Left cardiac atrium (tissue), 4 donors: Measurements from ENCODE around the gene ASGR1. TPM values are rescaled to one million over a fixed set of nuclear protein-coding genes. Genes with fewer than 3 reads are reported as not detected.
"Not testable (repeated sequence)": the region's sequence is repeated elsewhere in the genome, so short reads cannot be mapped to it uniquely, and the experiment has no call there.

Experiments
- ATAC-seq, 2 donors: fragments of 200-7000 bp; cut with Tn5 transposase; one replicate each; pipeline ENCODE4 v1.9.1; 2020; ENCODE audit warnings: mild to moderate bottlenecking in 2 of 2, moderate library complexity in 2 of 2
- DNase-seq: peaks from one replicate; pipeline ENCODE4 v3.0.0-alpha.2; 2020
- intact Hi-C, 2 donors: fragments of 100-400 bp; cut with DNase I; formaldehyde crosslinking; loops; one replicate each; pipeline versions ENCODE4 v1.14.1 to v1.15.1; 2022 to 2023
- microRNA-seq, 2 donors: library from miRNA; unstranded; fragments of <30 nt; microRNA quantifications; one replicate each; pipeline ENCODE4 v1.2.0, GENCODE V29; 2020
- total RNA-seq, 2 donors: library from RNA; stranded (reverse); fragmentation: NEBNext Ultra II Directional; extraction: Animal tissue kit (Norgen Biotek cat#: 25700); gene quantifications; one replicate each; pipeline ENCODE4 v1.2.1, GENCODE V29; 2021
- donor health status: DM: no; HTN: yes; CAD: no.
- donor health status: DM: no; HTN: yes; CAD: no; lungs with severe emphysema.
- donor health status: DM: yes; HTN: yes; CAD: no.
- donor health status: Dilated cardiomyopathy.

The ASGR1 gene
- total RNA-seq, 2 donors from 2014 or later: 0.68 TPM

- intact Hi-C loops: loop anchor here in 1 of 2 donors (10.0 kb wide), 1 partner anchor 219 kb away; no protein-coding TSS in a partner anchor
- ATAC-seq (no peak), DNase-seq (no peak)
Measured at GRCh38 chr17:7133916-7134315, 45.3 kb downstream of the ASGR1 start.

DNA sequence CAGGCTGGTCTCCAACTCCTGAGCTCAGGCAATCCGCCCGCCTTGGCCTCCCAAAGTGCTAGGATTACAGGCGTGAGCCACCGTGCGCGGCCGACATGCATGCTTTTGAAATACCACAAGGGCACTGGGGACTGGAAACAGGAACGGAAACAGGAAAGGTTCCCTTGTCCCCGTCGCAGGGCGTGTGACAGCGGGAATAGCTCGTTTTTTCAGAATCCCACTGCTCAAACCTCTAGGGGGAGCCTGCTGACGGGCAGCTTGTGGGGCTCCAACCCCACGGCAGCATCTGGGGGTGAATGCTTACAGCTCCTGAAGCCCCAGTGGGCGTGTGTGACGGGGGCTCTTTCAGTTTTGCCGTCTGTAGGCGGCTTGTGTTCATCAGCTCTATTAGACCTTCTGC, 45.7 kb downstream of the ASGR1 start:
- intact Hi-C loops: loop anchor here in 1 of 2 donors (10.0 kb wide), 1 partner anchor 219 kb away; no protein-coding TSS in a partner anchor
- peak; percentile 47 for DNase-seq
- ATAC-seq: peak in 1 of 2 donors; percentile 19

DNA sequence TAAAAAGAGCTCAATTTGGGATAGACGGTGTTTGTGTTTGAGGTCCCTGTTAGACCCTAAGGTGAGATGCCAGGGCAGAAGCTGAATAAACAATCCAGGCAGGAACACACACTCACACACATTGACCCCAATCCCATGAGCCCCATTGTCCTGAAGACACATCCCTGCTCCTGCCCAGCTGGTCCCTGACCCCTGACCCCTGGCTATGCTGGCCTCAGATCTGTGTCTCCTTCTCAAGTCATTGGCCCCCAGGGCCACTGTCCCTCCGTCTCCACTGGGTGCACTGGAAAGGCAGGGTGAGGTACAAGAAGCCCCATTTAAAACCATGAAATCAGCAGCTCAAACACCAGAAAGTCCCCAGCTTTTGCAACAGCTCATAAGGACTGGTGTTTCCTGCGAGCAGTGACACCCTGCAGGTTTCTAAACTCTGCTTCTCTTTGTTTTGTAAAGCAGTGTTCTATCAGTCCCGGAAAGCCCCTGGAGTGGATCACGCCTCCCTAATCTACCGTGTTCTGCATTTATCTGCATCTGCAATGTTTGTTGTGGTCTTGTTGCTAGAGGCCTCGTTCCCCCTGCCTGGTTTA, 46.6 kb downstream of the ASGR1 start:
- intact Hi-C loops: loop anchor here in 1 of 2 donors (10.0 kb wide), 1 partner anchor 218 kb away; no protein-coding TSS in a partner anchor
- DNase-seq (no peak), ATAC-seq (peak in 1 of 2 donors; percentile 24)

DNA sequence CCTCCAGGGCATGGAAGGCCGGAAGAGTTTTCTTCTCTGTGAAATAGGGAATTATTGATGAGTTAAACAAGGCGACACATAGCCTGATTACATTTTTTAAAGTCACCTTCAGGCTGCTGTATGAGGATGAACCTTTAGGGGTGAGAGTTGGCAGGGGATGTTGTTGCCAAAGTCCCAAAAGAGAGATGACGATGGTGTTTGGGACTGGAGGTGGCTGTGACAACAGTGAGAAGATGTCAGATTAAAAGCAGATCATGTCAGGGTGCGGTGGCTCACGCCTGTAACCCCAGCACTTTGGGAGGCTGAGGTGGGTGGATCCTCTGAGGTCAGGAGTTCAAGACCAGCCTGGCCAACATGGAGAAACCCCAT, 47.8 kb downstream of the ASGR1 start:
- intact Hi-C loops: loop anchor here in 1 of 2 donors (10.0 kb wide), 1 partner anchor 217 kb away; no protein-coding TSS in a partner anchor
- ATAC-seq (no peak), DNase-seq (no peak)

DNA sequence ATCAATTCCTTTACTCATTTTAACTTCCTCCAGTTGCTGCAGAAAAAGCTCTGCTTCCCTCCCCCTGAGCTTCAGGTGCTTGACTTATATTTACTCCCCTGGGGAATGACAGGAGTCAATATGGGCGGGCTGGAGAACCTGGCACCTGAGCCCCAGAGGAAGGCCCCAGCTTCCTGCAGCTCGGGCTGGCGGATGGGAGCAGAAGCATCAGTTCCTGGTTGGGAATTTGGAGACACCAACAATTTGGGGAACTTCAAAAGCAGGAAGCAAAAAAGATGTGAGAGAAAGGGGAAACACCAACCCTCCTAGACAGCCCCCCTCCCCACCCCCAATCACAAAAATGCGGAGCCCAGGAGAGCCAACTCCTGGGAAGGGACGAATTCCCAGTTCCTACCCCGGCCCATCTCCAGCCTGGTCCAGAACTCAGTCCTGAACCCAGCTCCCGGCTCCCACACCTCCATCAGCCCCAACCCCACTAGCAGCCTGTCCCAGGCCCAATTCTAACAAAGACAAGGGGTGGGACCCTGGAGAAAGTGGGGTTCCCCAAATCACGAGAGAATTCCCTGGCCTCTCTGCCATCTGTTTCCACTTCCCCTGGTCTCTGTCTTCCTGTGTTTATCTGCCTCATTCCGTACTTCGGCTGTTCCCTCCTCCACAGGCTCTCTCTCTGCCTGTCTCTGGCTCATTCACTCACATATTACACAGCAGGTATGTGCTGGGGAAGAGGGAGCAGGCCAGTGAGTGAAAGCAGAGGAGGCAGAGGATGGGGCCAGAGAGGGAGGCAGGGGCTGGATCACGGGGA, 48.3 kb downstream of the ASGR1 start:
- DNase-seq: no peak
- peak; percentile 39 to 73 for ATAC-seq
- intact Hi-C loops: loop anchor here in 1 of 2 donors (10.0 kb wide), 1 partner anchor 216 kb away; no protein-coding TSS in a partner anchor

GRCh38 chr17:7129311-7129710, 49.9 kb downstream of the ASGR1 start:
- intact Hi-C loops: no loop called here
- DNase-seq (no peak), ATAC-seq (no peak)

DNA sequence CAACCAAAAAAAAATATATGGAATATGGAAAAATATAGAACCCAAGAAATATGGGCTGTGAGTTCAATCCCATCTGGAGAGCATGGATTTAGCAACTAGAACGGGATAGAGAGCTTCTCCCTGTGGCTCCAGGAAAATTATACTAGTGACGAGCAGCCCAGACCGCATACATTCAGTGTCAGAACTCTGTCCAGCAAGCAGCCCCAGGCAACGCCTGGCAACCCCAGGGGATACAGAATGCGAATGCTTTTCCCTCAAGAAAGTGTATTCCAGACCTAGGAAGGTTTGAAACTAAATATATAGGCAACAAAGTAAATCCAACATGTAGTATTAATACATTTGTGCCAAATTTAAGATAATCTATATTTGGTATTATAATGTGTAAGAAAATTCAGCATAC, 51.0 kb downstream of the ASGR1 start:
- DNase-seq (no peak), ATAC-seq (no peak)

DNA sequence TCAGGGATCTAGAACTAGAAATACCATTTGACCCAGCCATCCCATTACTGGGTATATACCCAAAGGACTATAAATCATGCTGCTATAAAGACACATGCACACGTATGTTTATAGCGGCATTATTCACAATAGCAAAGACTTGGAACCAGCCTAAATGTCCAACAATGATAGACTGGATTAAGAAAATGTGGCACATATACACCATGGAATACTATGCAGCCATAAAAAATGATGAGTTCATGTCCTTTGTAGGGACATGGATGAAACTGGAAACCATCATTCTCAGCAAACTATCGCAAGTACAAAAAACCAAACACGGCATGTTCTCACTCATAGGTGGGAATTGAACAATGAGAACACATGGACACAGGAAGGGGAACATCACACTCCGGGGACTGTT, 51.7 kb downstream of the ASGR1 start:
- DNase-seq, ATAC-seq, intact Hi-C loops: not testable (repeated sequence)

More for the DNA sequence above, 51.0 kb downstream of the ASGR1 start:
- intact Hi-C loops: no loop called here

DNA sequence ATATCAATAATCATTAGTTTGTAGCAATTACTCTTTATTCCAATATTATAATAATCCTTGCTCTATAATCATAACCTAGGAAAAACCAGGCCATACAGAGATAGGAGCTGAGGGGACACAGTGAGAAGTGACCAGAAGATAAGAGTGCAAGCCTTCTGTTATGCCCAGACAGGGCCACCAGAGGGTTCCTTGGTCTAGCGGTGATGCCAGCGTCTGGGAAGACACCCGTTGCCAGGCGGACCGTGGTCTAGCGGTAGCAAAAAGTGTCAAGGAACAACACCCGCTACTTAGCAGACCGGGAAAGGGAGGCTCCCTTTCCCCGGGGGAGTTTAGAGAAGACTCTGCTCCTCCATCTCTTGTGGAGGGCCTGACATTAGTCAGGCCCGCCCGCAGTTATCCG, 52.8 kb downstream of the ASGR1 start:
- ATAC-seq, intact Hi-C loops, DNase-seq: not testable (repeated sequence)

DNA sequence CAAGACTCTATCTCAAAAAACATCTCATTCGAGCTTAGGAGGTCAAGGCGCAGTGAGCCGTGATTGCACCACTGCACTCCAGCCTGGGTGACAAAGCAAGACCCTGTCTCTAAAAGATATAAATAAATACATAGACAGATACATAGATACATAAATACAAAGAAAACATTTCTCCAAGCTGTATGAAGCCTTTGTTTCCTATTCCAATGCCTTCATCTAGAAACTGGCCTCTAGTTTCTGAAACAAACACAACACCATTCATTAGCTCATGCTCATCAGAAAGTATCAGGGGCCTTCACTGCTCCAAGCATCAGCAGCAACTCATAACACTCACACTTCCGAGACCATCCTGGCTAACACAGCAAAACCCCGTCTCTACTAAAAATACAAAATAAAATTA, 54.2 kb downstream of the ASGR1 start:
- ATAC-seq (no peak), DNase-seq (no peak)
- intact Hi-C loops: no loop called here

DNA sequence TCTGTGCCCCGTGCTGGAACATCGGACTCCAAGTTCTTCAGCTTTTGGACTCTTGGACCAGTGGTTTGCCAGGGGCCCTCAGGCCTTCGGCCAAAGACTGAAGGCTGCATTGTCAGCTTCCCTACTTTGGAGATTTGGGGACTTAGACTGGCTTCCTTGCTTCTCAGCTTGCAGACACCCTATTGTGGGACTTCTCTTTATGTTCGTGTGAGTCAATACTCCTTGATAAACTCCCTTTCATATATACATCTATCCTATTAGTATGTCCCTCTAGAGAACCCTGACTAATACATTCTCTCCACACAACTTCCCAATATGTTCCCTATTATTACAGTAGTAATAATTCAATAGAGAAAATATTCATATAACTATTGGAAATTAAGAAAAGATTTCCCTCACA, 55.3 kb downstream of the ASGR1 start:
- intact Hi-C loops: no loop called here
- no peak for DNase-seq
- ATAC-seq: no peak

Small RNA genes lying within 50 kb of the gene (microRNA-seq; reads per million reads assigned to microRNA genes)
- gene MIR324: 968 to 1,569 reads per million in 2 donors

Other genes starting within 250 kb of the ASGR1 start
- under 1 TPM in 1 of 2 donors, not detected in 1; 0.21 TPM for gene ALOX12, start 183.3 kb downstream of the ASGR1 start, total RNA-seq
- 100 to 1,000 TPM; 174 to 198 TPM for gene RNASEK, start 166.7 kb downstream of the ASGR1 start, total RNA-seq
- gene BCL6B, start 156.3 kb downstream of the ASGR1 start, total RNA-seq: 10 to 100 TPM; 14.1 to 19.8 TPM
- gene SLC16A13, start 143.4 kb downstream of the ASGR1 start, total RNA-seq: 1 to 10 TPM; 1.2 to 1.8 TPM
- gene SLC16A11, start 135.3 kb downstream of the ASGR1 start, total RNA-seq: 1 to 10 TPM; 2.5 to 3.5 TPM
- 10 to 100 TPM in 1 of 2 donors, 1 to 10 TPM in 1; 6.6 to 13.4 TPM for gene CLEC10A, start 99.1 kb downstream of the ASGR1 start, total RNA-seq
- under 1 TPM; 0.62 to 0.68 TPM for gene ASGR2, start 64.5 kb downstream of the ASGR1 start, total RNA-seq
- gene DLG4, start 40.5 kb upstream of the ASGR1 start, total RNA-seq: 10 to 100 TPM; 21.3 to 22.9 TPM
- gene ACADVL, start 40.6 kb upstream of the ASGR1 start, total RNA-seq: 1,000 to 10,000 TPM in 1 of 2 donors, 100 to 1,000 TPM in 1; 891 to 1,101 TPM
- 10 to 100 TPM; 22.5 to 23.8 TPM for gene DVL2, start 55.1 kb upstream of the ASGR1 start, total RNA-seq
- 10 to 100 TPM; 18.5 to 27.5 TPM for gene PHF23, start 60.1 kb upstream of the ASGR1 start, total RNA-seq
- gene GABARAP, start 63.1 kb upstream of the ASGR1 start, total RNA-seq: 100 to 1,000 TPM; 459 to 475 TPM
- 100 to 1,000 TPM; 116 to 118 TPM for gene CTDNEP1, start 72.4 kb upstream of the ASGR1 start, total RNA-seq
- gene ELP5, start 72.8 kb upstream of the ASGR1 start, total RNA-seq: 10 to 100 TPM; 68.3 to 93.8 TPM
- gene CLDN7, start 83.1 kb upstream of the ASGR1 start, total RNA-seq: 1 to 10 TPM; 2.1 to 4.9 TPM
- 10 to 100 TPM; 79.1 to 87.6 TPM for gene SLC2A4, start 102.3 kb upstream of the ASGR1 start, total RNA-seq
- 1 to 10 TPM; 1.2 to 1.9 TPM for gene YBX2, start 115.3 kb upstream of the ASGR1 start, total RNA-seq
- 100 to 1,000 TPM; 274 to 374 TPM for gene EIF5A, start 128.3 kb upstream of the ASGR1 start, total RNA-seq
- 10 to 100 TPM; 59.3 to 63.4 TPM for gene GPS2, start 136.0 kb upstream of the ASGR1 start, total RNA-seq
- gene NEURL4, start 150.0 kb upstream of the ASGR1 start, total RNA-seq: 10 to 100 TPM; 24.8 to 38.8 TPM
- 10 to 100 TPM; 19.0 to 20.4 TPM for gene ACAP1, start 157.2 kb upstream of the ASGR1 start, total RNA-seq
- 1 to 10 TPM; 5.3 to 5.9 TPM for gene KCTD11, start 172.8 kb upstream of the ASGR1 start, total RNA-seq
- gene TMEM95, start 175.8 kb upstream of the ASGR1 start, total RNA-seq: not detected
- 1 to 10 TPM; 1.9 to 2.1 TPM for gene TNK1, start 201.7 kb upstream of the ASGR1 start, total RNA-seq
- gene PLSCR3, start 215.2 kb upstream of the ASGR1 start, total RNA-seq: 10 to 100 TPM; 22.4 to 29.0 TPM
- 10 to 100 TPM; 67.3 to 69.2 TPM for gene TMEM256, start 224.7 kb upstream of the ASGR1 start, total RNA-seq
- gene NLGN2, start 228.5 kb upstream of the ASGR1 start, total RNA-seq: 10 to 100 TPM; 12.1 to 15.5 TPM
- not detected for gene SPEM1, start 241.0 kb upstream of the ASGR1 start, total RNA-seq
- gene SPEM2, start 246.2 kb upstream of the ASGR1 start, total RNA-seq: not detected
- not detected for gene SPEM3, start 249.5 kb upstream of the ASGR1 start, total RNA-seq